Measurements from ENCODE around the gene PTPRG. TPM values are rescaled to one million over a fixed set of nuclear protein-coding genes. Genes with fewer than 3 reads are reported as not detected.

PTPRG gene
- total RNA-seq, 1 experiment from 2014 or later: 32.1 TPM

DNA sequence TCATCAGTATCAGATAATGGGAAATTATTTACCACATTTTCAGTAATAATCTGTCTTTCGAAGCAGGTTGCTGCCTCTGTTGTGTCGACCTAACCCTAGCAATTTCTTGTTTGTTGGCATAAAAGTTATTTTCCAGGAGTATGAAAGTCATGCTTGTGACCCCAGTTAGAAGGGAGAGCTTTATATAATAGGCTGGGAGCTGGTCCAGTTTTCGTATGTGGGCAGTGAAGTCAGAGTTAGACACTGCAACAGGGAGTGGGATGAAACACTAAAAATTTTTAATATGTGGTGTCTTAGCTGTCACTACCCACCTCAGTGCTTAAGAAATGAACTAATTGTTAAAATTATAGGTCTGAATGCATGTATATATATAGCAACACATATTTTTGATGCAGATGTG lies 463.5 kb downstream of the PTPRG start (continued):
- TF ChIP-seq ATF3 (IDR thresholded peaks at IDR 0.05): no peak
- no peak for TF ChIP-seq EGR1 (IDR thresholded peaks at IDR 0.05; ENCODE audit: low read depth)
- TF ChIP-seq CEBPB (IDR thresholded peaks at IDR 0.05; ENCODE audit: low read depth): no peak
- no peak for TF ChIP-seq YY1 (IDR thresholded peaks at IDR 0.05; ENCODE audit: extremely low read depth, insufficient replicate concordance, low read depth, low read length)

DNA sequence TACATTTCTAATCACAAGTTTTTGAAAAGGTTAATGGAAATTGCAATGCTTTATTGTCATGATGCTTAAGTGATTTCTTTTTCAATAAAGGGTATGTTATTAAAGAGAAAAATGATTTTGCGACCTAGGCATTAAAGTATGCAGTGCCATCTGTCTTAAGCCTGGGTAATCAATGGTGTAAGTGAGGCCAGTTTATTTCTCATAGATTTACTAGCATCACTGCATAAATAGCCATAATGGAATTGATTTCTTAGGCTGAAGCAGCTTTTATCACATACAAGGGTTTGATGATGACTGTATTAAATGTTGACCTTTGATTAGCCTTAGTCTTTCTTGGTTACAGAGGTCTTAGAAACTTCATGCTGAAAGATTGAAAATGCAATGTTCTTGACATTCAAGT lies 464.5 kb downstream of the PTPRG start:
- RAD21 ChIA-PET (ENCODE audit: low non-redundant PET in 1 of 2, low total read pairs in 2 of 2, uncharacterized antibody in 2 of 2, unreplicated experiment in 2 of 2): no interaction called here
- H2AFZ ChIP-seq (ENCODE audit: low read depth, low read length, poor library complexity, severe bottlenecking): no peak overlapping the region
- no peaks in the 10 kb centered on the region for H3K36me3 ChIP-seq (ENCODE audit: control insufficient read depth in 1 of 2, insufficient read depth in 2 of 2, low read length in 2 of 2)
- BruUV-seq (replicated peaks): no TSS peak
- H3K4me2 ChIP-seq (ENCODE audit: low read length): no peak overlapping the region
- H3K27me3 ChIP-seq (ENCODE audit: insufficient read depth, low read length): no peaks in the 10 kb centered on the region
- H3K27ac ChIP-seq (ENCODE audit: low read depth, low read length): no peak overlapping the region
- CTCF ChIA-PET: no interaction called here
- intact Hi-C loops (cut with micrococcal nuclease): no loop called here
- DNase-seq (ENCODE audit: low read depth, low spot score) (no peak), ATAC-seq (no peak)
- H3K9ac ChIP-seq (ENCODE audit: low read length): no peak overlapping the region
- no peaks in the 10 kb centered on the region for H3K79me2 ChIP-seq (ENCODE audit: insufficient read depth, low read length)
- H3K4me1 ChIP-seq (ENCODE audit: control insufficient read depth in 1 of 2, insufficient read depth in 2 of 2, low read length in 2 of 2): no peaks in the 10 kb centered on the region
- POLR2A ChIA-PET: no interaction called here
- H4K20me1 ChIP-seq (ENCODE audit: insufficient read depth): no peaks in the 10 kb centered on the region
- no peak overlapping the region for H3K4me3 ChIP-seq (replicated peaks in 1 of 2; ENCODE audit: low read depth in 1 of 2, low read length in 2 of 2)
- TF ChIP-seq, protein P1, sequence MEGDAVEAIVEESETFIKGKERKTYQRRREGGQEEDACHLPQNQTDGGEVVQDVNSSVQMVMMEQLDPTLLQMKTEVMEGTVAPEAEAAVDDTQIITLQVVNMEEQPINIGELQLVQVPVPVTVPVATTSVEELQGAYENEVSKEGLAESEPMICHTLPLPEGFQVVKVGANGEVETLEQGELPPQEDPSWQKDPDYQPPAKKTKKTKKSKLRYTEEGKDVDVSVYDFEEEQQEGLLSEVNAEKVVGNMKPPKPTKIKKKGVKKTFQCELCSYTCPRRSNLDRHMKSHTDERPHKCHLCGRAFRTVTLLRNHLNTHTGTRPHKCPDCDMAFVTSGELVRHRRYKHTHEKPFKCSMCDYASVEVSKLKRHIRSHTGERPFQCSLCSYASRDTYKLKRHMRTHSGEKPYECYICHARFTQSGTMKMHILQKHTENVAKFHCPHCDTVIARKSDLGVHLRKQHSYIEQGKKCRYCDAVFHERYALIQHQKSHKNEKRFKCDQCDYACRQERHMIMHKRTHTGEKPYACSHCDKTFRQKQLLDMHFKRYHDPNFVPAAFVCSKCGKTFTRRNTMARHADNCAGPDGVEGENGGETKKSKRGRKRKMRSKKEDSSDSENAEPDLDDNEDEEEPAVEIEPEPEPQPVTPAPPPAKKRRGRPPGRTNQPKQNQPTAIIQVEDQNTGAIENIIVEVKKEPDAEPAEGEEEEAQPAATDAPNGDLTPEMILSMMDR (IDR thresholded peaks at IDR 0.05 in 2 of 3, conservative IDR thresholded peaks at IDR 0.05 in 1 of 3; ENCODE audit: borderline replicate concordance in 1 of 3, insufficient read depth in 1 of 3, low read depth in 2 of 3, low read length in 2 of 3): no peak
- TF ChIP-seq POLR2A (IDR thresholded peaks at IDR 0.05; ENCODE audit: borderline replicate concordance, extremely low read depth, insufficient read depth, insufficient read length) (no peak), CBX3 (IDR thresholded peaks at IDR 0.05; ENCODE audit: low read depth) (no peak), ZNF274 (IDR thresholded peaks at IDR 0.05; ENCODE audit: low read depth, low read length) (no peak), RAD21 (IDR thresholded peaks at IDR 0.05; ENCODE audit: low read depth) (no peak), ZFX (IDR thresholded peaks at IDR 0.05) (no peak), ELF1 (IDR thresholded peaks at IDR 0.05; ENCODE audit: borderline replicate concordance, low read depth) (no peak), MAX (IDR thresholded peaks at IDR 0.05) (no peak), EGR1 (IDR thresholded peaks at IDR 0.05; ENCODE audit: low read depth) (no peak), EZH2phosphoT487 (IDR thresholded peaks at IDR 0.05; ENCODE audit: borderline replicate concordance) (no peak), YY1 (IDR thresholded peaks at IDR 0.05; ENCODE audit: extremely low read depth, insufficient replicate concordance, low read depth, low read length) (no peak), SP1 (IDR thresholded peaks at IDR 0.05; ENCODE audit: low read depth) (no peak), CEBPB (IDR thresholded peaks at IDR 0.05; ENCODE audit: low read depth) (no peak), SIN3A (IDR thresholded peaks at IDR 0.05; ENCODE audit: low read depth) (no peak)
- TF ChIP-seq, protein P2, sequence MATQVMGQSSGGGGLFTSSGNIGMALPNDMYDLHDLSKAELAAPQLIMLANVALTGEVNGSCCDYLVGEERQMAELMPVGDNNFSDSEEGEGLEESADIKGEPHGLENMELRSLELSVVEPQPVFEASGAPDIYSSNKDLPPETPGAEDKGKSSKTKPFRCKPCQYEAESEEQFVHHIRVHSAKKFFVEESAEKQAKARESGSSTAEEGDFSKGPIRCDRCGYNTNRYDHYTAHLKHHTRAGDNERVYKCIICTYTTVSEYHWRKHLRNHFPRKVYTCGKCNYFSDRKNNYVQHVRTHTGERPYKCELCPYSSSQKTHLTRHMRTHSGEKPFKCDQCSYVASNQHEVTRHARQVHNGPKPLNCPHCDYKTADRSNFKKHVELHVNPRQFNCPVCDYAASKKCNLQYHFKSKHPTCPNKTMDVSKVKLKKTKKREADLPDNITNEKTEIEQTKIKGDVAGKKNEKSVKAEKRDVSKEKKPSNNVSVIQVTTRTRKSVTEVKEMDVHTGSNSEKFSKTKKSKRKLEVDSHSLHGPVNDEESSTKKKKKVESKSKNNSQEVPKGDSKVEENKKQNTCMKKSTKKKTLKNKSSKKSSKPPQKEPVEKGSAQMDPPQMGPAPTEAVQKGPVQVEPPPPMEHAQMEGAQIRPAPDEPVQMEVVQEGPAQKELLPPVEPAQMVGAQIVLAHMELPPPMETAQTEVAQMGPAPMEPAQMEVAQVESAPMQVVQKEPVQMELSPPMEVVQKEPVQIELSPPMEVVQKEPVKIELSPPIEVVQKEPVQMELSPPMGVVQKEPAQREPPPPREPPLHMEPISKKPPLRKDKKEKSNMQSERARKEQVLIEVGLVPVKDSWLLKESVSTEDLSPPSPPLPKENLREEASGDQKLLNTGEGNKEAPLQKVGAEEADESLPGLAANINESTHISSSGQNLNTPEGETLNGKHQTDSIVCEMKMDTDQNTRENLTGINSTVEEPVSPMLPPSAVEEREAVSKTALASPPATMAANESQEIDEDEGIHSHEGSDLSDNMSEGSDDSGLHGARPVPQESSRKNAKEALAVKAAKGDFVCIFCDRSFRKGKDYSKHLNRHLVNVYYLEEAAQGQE (IDR thresholded peaks at IDR 0.05; ENCODE audit: low read depth): no peak
- TF ChIP-seq, protein P3, sequence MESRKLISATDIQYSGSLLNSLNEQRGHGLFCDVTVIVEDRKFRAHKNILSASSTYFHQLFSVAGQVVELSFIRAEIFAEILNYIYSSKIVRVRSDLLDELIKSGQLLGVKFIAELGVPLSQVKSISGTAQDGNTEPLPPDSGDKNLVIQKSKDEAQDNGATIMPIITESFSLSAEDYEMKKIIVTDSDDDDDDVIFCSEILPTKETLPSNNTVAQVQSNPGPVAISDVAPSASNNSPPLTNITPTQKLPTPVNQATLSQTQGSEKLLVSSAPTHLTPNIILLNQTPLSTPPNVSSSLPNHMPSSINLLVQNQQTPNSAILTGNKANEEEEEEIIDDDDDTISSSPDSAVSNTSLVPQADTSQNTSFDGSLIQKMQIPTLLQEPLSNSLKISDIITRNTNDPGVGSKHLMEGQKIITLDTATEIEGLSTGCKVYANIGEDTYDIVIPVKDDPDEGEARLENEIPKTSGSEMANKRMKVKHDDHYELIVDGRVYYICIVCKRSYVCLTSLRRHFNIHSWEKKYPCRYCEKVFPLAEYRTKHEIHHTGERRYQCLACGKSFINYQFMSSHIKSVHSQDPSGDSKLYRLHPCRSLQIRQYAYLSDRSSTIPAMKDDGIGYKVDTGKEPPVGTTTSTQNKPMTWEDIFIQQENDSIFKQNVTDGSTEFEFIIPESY (IDR thresholded peaks at IDR 0.05; ENCODE audit: extremely low read depth, insufficient replicate concordance, low read length): no peak
- no peaks in the 10 kb centered on the region for H3K9me2 ChIP-seq (ENCODE audit: insufficient read depth)
- H3K9me3 ChIP-seq (ENCODE audit: control insufficient read depth in 1 of 2, insufficient read depth in 1 of 2, low read depth in 1 of 2, low read length in 2 of 2): no peaks in the 10 kb centered on the region
